Sigmoid colon (tissue), 4 donors: ENCODE measurements around the gene HACL1.

ENCODE experiments used
- CTCF ChIP-seq, 4 experiments: fragments of 450-650 bp in 3 of 4; fragments of 200-600 bp in 1 of 4; IDR thresholded peaks; one replicate each; pipeline ENCODE4 v1.5.1; 2016 to 2019; ENCODE audit warnings: antibody characterized with exemption in 4 of 4, mild to moderate bottlenecking in 3 of 4, moderate library complexity in 2 of 4
- EP300 ChIP-seq, 4 donors: sonication (generic); formaldehyde crosslinking; IDR thresholded peaks; one replicate each; pipeline ENCODE4 v1.6.1; 2017; ENCODE audit warnings: antibody characterized with exemption in 4 of 4

GRCh38 chr3:15649858-15650257 is 48.5 kb upstream of the HACL1 start:
- TF ChIP-seq CTCF (IDR thresholded peaks at IDR 0.05) (no peak), EP300 (IDR thresholded peaks at IDR 0.05) (no peak)
